Astrocyte (in vitro differentiated cells and primary cell): Measurements from ENCODE around the gene FETUB. TPM values are rescaled to one million over a fixed set of nuclear protein-coding genes. Genes with fewer than 3 reads are reported as not detected.

Experiments used
- DNase-seq: peaks from one replicate; pipeline ENCODE4 v3.0.0-alpha.2; 2010; ENCODE audit warnings: low read depth
- FAIRE-seq: peaks from 2 replicates; lab custom pipeline; 2011; peaks lifted over from hg19 to GRCh38; lab: Jason Lieb, UNC
- H2AFZ ChIP-seq: 2 replicates; pipeline ENCODE4 v1.6.0; 2012; ENCODE audit warnings: low read depth, low read length, inconsistent platforms
- H3K27ac ChIP-seq: 2 replicates; pipeline ENCODE4 v1.5.1; 2011; ENCODE audit warnings: low read depth, low read length, inconsistent platforms
- H3K27me3 ChIP-seq: 2 replicates; pipeline ENCODE4 v1.6.0; 2011; ENCODE audit warnings: low read length, inconsistent platforms; ENCODE audit not compliant: insufficient read depth
- H3K36me3 ChIP-seq: 2 replicates; pipeline ENCODE4 v1.5.1; 2011; ENCODE audit warnings: low read length, inconsistent platforms; ENCODE audit not compliant: insufficient read depth
- H3K4me1 ChIP-seq: 2 replicates; pipeline ENCODE4 v1.5.1; 2011; ENCODE audit warnings: low read length, inconsistent platforms; ENCODE audit not compliant: insufficient read depth
- H3K4me2 ChIP-seq: 2 replicates; pipeline ENCODE4 v1.6.0; 2012; ENCODE audit warnings: low read length, inconsistent platforms
- H3K4me3 ChIP-seq: 2 replicates; pipeline ENCODE4 v1.5.1; 2011; ENCODE audit warnings: low read depth, mild to moderate bottlenecking, low read length, inconsistent platforms; ENCODE audit not compliant: insufficient read depth
- H3K79me2 ChIP-seq: 2 replicates; pipeline ENCODE4 v1.6.0; 2012; ENCODE audit warnings: mild to moderate bottlenecking, low read length, inconsistent platforms; ENCODE audit not compliant: insufficient read depth
- H3K9ac ChIP-seq: 2 replicates; pipeline ENCODE4 v1.6.0; 2012; ENCODE audit warnings: mild to moderate bottlenecking, low read length, inconsistent platforms
- H3K9me3 ChIP-seq: 2 replicates; pipeline ENCODE4 v1.5.1; 2012; ENCODE audit warnings: low read depth, mild to moderate bottlenecking, low read length, inconsistent platforms; ENCODE audit not compliant: insufficient read depth
- H4K20me1 ChIP-seq: 2 replicates; pipeline ENCODE4 v1.6.0; 2012; ENCODE audit warnings: low read length, inconsistent platforms; ENCODE audit not compliant: insufficient read depth
- H3K27ac Mint-ChIP-seq: one replicate; pipeline ENCODE4 v1.8.0; 2021; ENCODE audit warnings: mild to moderate bottlenecking, mixed read lengths; ENCODE audit not compliant: unreplicated experiment
- H3K27me3 Mint-ChIP-seq: one replicate; pipeline ENCODE4 v1.8.0; 2021; ENCODE audit warnings: low read depth, mixed read lengths; ENCODE audit not compliant: unreplicated experiment
- H3K36me3 Mint-ChIP-seq: one replicate; pipeline ENCODE4 v1.8.0; 2021; ENCODE audit warnings: low read depth, mixed read lengths; ENCODE audit not compliant: unreplicated experiment
- H3K4me1 Mint-ChIP-seq: one replicate; pipeline ENCODE4 v1.8.0; 2021; ENCODE audit warnings: low read depth, mixed read lengths; ENCODE audit not compliant: unreplicated experiment
- H3K4me3 Mint-ChIP-seq: one replicate; pipeline ENCODE4 v1.8.0; 2021; ENCODE audit warnings: mild to moderate bottlenecking, moderate library complexity, mixed read lengths; ENCODE audit not compliant: unreplicated experiment
- H3K9me3 Mint-ChIP-seq: one replicate; pipeline ENCODE4 v1.8.0; 2021; ENCODE audit warnings: mild to moderate bottlenecking, mixed read lengths; ENCODE audit not compliant: unreplicated experiment
- CTCF ChIP-seq: IDR thresholded peaks from 2 replicates; pipeline ENCODE4 v1.5.1; 2011; ENCODE audit warnings: low read depth, mild to moderate bottlenecking, inconsistent platforms, low read length, moderate library complexity; ENCODE audit not compliant: insufficient read depth
- EZH2 ChIP-seq: IDR thresholded peaks from 2 replicates; pipeline ENCODE4 v1.6.1; 2012; ENCODE audit warnings: mild to moderate bottlenecking, low read length, inconsistent platforms; ENCODE audit not compliant: insufficient read depth
- total RNA-seq: library from RNA; stranded (reverse); gene quantifications from 2 replicates; pipeline ENCODE4 v1.2.1, GENCODE V29; 2021

Gene FETUB
- total RNA-seq, 1 donor from 2014 or later = not detected

DNA sequence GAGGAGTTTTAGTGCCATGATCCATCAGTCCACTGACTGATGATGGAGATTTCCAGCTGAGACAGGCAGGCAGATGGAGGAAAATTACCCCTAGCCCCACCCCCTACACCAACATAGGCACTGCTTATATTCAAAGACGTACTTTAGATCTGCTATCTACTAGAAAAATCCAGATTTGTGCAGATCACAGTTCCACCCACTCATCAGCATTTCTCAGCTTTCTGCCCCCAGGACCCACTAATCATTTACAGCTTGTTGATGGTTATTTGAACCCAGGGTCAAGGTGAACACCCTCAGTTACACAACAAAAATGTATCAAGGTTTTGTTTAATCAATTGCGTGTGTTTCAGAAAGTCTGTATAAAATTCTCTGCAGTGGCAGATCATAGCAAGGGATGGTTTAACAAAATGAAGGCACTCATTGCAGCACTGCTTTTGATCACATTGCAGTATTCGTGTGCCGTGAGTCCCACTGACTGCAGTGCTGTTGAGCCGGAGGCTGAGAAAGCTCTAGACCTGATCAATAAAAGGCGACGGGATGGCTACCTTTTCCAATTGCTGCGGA is 25.5 kb downstream of the FETUB start, which contains the start of gene HRG:
TSS of gene HRG (plus strand) at position 390 of the 564 bp plus-strand sequence. CDS start at position 408, 18 bp downstream.
- DNase-seq (no peak), FAIRE-seq (no peak)
- H3K4me1 Mint-ChIP-seq = peaks cover 6% of the 10 kb centered on the region
- no peak within 1 kb of the TSS for H3K9ac ChIP-seq
- no peaks in the 10 kb centered on the region for H4K20me1 ChIP-seq
- no peak within 1 kb of the TSS for H3K27ac Mint-ChIP-seq
- no peaks in the 10 kb centered on the region for H3K9me3 Mint-ChIP-seq
- no peak within 1 kb of the TSS for H3K4me2 ChIP-seq
- peaks cover 9% of the 10 kb centered on the region for H3K27me3 Mint-ChIP-seq
- H3K27ac ChIP-seq = no peak within 1 kb of the TSS
- TF ChIP-seq CTCF (no peak), EZH2 (no peak)
- H3K79me2 ChIP-seq = no peaks in the 10 kb centered on the region
- H3K9me3 ChIP-seq = no peaks in the 10 kb centered on the region
- no peaks in the 10 kb centered on the region for H3K36me3 Mint-ChIP-seq
- no peaks in the 10 kb centered on the region for H3K36me3 ChIP-seq
- no peaks in the 10 kb centered on the region for H3K4me1 ChIP-seq
- peaks cover 9% of the 10 kb centered on the region for H3K27me3 ChIP-seq
- H2AFZ ChIP-seq = no peak within 1 kb of the TSS
- H3K4me3 Mint-ChIP-seq = no peak within 1 kb of the TSS
- no peak within 1 kb of the TSS for H3K4me3 ChIP-seq

DNA sequence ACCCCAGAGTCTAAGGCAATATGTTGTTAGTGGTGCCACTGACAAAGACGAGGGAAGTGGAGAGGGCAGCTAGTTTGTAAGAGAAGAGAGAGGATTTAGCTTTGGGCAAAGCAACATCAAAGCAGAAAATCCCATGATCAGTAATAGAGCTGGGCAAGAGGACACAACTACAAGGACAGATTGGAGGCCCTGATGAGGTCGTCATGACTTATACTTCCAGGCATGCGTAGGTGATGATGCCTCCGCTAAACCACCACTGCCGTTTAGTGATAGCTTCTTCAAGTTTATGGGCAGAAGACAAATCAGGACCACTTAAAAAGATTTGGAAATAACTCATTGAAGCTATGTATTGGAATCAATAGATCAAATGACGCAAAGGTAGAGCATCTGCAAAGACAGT is 28.2 kb downstream of the FETUB start:
- Histone ChIP-seq H2AFZ (no peak overlapping the region), H3K27me3 (peaks cover 13% of the 10 kb centered on the region), H3K4me2 (no peak overlapping the region), H3K9me3 (no peaks in the 10 kb centered on the region), H3K79me2 (no peaks in the 10 kb centered on the region), H3K27ac (no peak overlapping the region), H3K4me1 (no peaks in the 10 kb centered on the region), H3K9ac (no peak overlapping the region), H3K36me3 (no peaks in the 10 kb centered on the region), H4K20me1 (no peaks in the 10 kb centered on the region), H3K4me3 (no peak overlapping the region)
- FAIRE-seq (no peak), DNase-seq (no peak)
- Mint-ChIP-seq H3K9me3 (no peaks in the 10 kb centered on the region), H3K27me3 (peaks cover 9% of the 10 kb centered on the region), H3K36me3 (no peaks in the 10 kb centered on the region), H3K27ac (no peak overlapping the region), H3K4me3 (no peak overlapping the region), H3K4me1 (peaks cover 6% of the 10 kb centered on the region)
- TF ChIP-seq EZH2 (no peak), CTCF (no peak)

DNA sequence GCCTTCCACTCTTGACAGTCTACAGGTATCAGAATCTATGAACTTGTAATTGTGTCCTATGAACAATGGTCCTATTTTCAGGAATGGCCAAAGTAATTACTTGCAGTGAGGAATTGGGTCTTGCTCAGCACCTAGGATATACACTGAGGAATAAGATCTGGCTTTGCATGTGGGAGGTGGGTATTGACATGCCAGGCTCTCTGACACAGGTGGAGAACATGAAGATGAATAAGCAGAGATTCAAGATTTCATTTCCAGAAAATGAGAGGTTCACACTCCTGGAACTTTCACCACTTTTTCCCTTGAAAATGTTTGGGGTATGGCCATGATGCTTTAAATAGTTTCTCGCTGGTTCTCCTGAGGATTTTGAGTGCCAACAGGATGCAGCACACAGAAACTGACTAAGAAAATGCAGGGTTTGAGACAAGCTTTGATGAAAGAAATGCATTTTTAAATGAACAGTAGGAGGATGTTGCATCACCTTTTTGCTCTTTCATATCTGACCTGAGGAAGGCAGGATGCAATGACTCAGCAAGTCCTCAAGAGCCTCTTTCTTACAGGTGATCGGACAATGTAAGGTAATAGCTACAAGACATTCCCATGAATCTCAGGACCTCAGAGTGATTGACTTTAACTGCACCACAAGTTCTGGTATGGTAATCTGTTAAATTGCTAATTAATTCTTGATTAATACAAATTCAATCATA is 29.3 kb downstream of the FETUB start:
- DNase-seq (no peak), FAIRE-seq (no peak)
- no peak overlapping the region for H3K27ac Mint-ChIP-seq
- peaks cover 6% of the 10 kb centered on the region for H3K4me1 Mint-ChIP-seq
- TF ChIP-seq EZH2 = no peak
- no peak for TF ChIP-seq CTCF
- no peaks in the 10 kb centered on the region for H4K20me1 ChIP-seq
- no peak overlapping the region for H3K4me2 ChIP-seq
- H3K9me3 Mint-ChIP-seq = no peaks in the 10 kb centered on the region
- H3K4me3 Mint-ChIP-seq = no peak overlapping the region
- H3K79me2 ChIP-seq = no peaks in the 10 kb centered on the region
- no peak overlapping the region for H3K9ac ChIP-seq
- H2AFZ ChIP-seq = no peak overlapping the region
- H3K36me3 Mint-ChIP-seq = no peaks in the 10 kb centered on the region
- H3K27me3 Mint-ChIP-seq = peaks cover 15% of the 10 kb centered on the region
- H3K27ac ChIP-seq = no peak overlapping the region
- no peaks in the 10 kb centered on the region for H3K36me3 ChIP-seq
- H3K4me1 ChIP-seq = no peaks in the 10 kb centered on the region
- H3K4me3 ChIP-seq = no peak overlapping the region
- no peaks in the 10 kb centered on the region for H3K9me3 ChIP-seq
- peaks cover 15% of the 10 kb centered on the region for H3K27me3 ChIP-seq
